Lung (tissue), 12 donors: Measurements from ENCODE around the gene PRSS36. TPM values are rescaled to one million over a fixed set of nuclear protein-coding genes. Genes with fewer than 3 reads are reported as not detected.

ENCODE experiments used
- ATAC-seq: fragments of 200-7000 bp; cut with Tn5 transposase; one replicate; pipeline ENCODE4 v1.9.1; 2020; ENCODE audit warnings: moderate number of reproducible peaks; ENCODE audit not compliant: insufficient read depth, low FRiP score
- DNase-seq, 3 donors: peaks; one replicate each; pipeline ENCODE4 v3.0.0-alpha.2; 2013 to 2017
- H3K27ac ChIP-seq, 2 donors: one replicate each; pipeline ENCODE4 v1.5.1; 2013; ENCODE audit warnings: mild to moderate bottlenecking in 2 of 2, moderate library complexity in 2 of 2, control low read depth in 1 of 2, inconsistent platforms in 1 of 2, low read depth in 1 of 2, low read length in 1 of 2
- H3K27me3 ChIP-seq, 3 donors: one replicate each; pipeline ENCODE4 v1.5.1; 2013; ENCODE audit warnings: low read length in 2 of 3; ENCODE audit not compliant: control insufficient read depth in 3 of 3, insufficient read depth in 3 of 3
- H3K36me3 ChIP-seq, 4 donors: one replicate each; pipeline ENCODE4 v1.5.1; 2013; ENCODE audit warnings: low read length in 4 of 4, mild to moderate bottlenecking in 1 of 4, moderate library complexity in 1 of 4; ENCODE audit not compliant: control insufficient read depth in 4 of 4, insufficient read depth in 4 of 4
- H3K4me1 ChIP-seq, 5 donors: one replicate each; pipeline ENCODE4 v1.5.1; 2013; ENCODE audit warnings: low read length in 5 of 5, mild to moderate bottlenecking in 2 of 5, moderate library complexity in 1 of 5; ENCODE audit not compliant: control insufficient read depth in 5 of 5, insufficient read depth in 5 of 5
- H3K4me3 ChIP-seq: one replicate; pipeline ENCODE4 v1.5.1; 2013; ENCODE audit warnings: mild to moderate bottlenecking, control low read depth, moderate library complexity
- H3K9ac ChIP-seq, 2 donors: one replicate each; pipeline ENCODE4 v1.5.1; 2013; ENCODE audit warnings: low read length in 2 of 2, control low read depth in 1 of 2; ENCODE audit not compliant: insufficient read depth in 1 of 2
- H3K9me3 ChIP-seq, 4 donors: one replicate each; pipeline ENCODE4 v1.5.1; 2013; ENCODE audit warnings: low read length in 3 of 4, mild to moderate bottlenecking in 1 of 4, moderate library complexity in 1 of 4; ENCODE audit not compliant: control insufficient read depth in 4 of 4, insufficient read depth in 3 of 4
- CTCF ChIP-seq: IDR thresholded peaks from 2 replicates; pipeline ENCODE4 v1.5.1; 2012; ENCODE audit warnings: mild to moderate bottlenecking; ENCODE audit errors: control extremely low read depth, extremely low read depth
- WGBS, 2 donors: extraction: QIAGEN DNeasy Blood & Tissue Kit; methylation state at CpG; one replicate each; pipeline ENCODE4 v1.1.7; 2013; 5-methylcytosine and 5-hydroxymethylcytosine counted together
- polyA plus RNA-seq, 2 donors: library from polyadenylated mRNA; stranded (reverse); fragments of 200-250 nt; gene quantifications; one replicate each; pipeline ENCODE4 v1.2.1, GENCODE V29; 2013
- total RNA-seq, 2 donors: library from RNA; depleted of rRNA in 1 of 2; stranded (reverse); fragments of >200 nt in 1 of 2; gene quantifications; one replicate each; pipeline ENCODE4 v1.2.1, GENCODE V29; 2014 to 2021
- donor health status: control.
- donor health status: control.
- donor health status: Bipolar disorder and iron deficiency.
- donor health status: healthy.
- donor health status: DM: yes; HTN: yes; CAD: no.

PRSS36 gene
- total and polyA plus RNA-seq, 4 donors, result 0.43 to 4.2 (median 3.1) TPM

GRCh38 chr16:31131416-31131815, 18.4 kb downstream of the PRSS36 start:
- ATAC-seq, result no peak
- no peaks in the 10 kb centered on the region for H3K27me3 ChIP-seq
- no peak for TF ChIP-seq CTCF
- 77 to 87% methylated on average over 11 of the region's 11 CpGs for WGBS, 2 donors
- peaks cover 0 to 41% (median 7%) of the 10 kb centered on the region in 5 donors for H3K4me1 ChIP-seq
- no peak overlapping the region for H3K9ac ChIP-seq
- no peaks in the 10 kb centered on the region for H3K9me3 ChIP-seq
- peaks cover 15 to 35% (median 24%) of the 10 kb centered on the region in 4 donors for H3K36me3 ChIP-seq
- no peak for DNase-seq
- H3K27ac ChIP-seq, result peak overlapping the region in 1 of 2 donors; percentile 60
- H3K4me3 ChIP-seq, result no peak overlapping the region

GRCh38 chr16:31130899-31131298, 19.0 kb downstream of the PRSS36 start:
- no peak for TF ChIP-seq CTCF
- H3K4me1 ChIP-seq, result peaks cover 0 to 40% (median 7%) of the 10 kb centered on the region in 5 donors
- peak; percentile 77 to 88 (median 87) for DNase-seq
- H3K9me3 ChIP-seq, result no peaks in the 10 kb centered on the region
- peak; percentile 40 for ATAC-seq
- no peak overlapping the region for H3K9ac ChIP-seq
- H3K36me3 ChIP-seq, result peaks cover 15 to 35% (median 24%) of the 10 kb centered on the region in 4 donors
- no peaks in the 10 kb centered on the region for H3K27me3 ChIP-seq
- H3K4me3 ChIP-seq, result no peak overlapping the region
- peak overlapping the region in 1 of 2 donors; percentile 94 for H3K27ac ChIP-seq
- WGBS, 2 donors, result 78 to 90% methylated on average over 6 of the region's 6 CpGs

- H3K4me3 ChIP-seq, result no peak overlapping the region
- H3K9ac ChIP-seq, result no peak overlapping the region
- DNase-seq (no peak), ATAC-seq (no peak)
- 53 to 54% methylated on average over 10 of the region's 10 CpGs for WGBS, 2 donors
- no peaks in the 10 kb centered on the region for H3K9me3 ChIP-seq
- no peak for TF ChIP-seq CTCF
- peaks cover 15 to 35% (median 24%) of the 10 kb centered on the region in 4 donors for H3K36me3 ChIP-seq
- no peaks in the 10 kb centered on the region for H3K27me3 ChIP-seq
- H3K4me1 ChIP-seq, result peaks cover 0 to 39% (median 7%) of the 10 kb centered on the region in 5 donors
- peak overlapping the region in 1 of 2 donors; percentile 94 for H3K27ac ChIP-seq
These were observed 19.5 kb downstream of the PRSS36 start for GRCh38 chr16:31130336-31130891.
